GM19239 (cell line): ENCODE measurements around the gene BCAS3.
"Not testable (repeated sequence)": the region's sequence is repeated elsewhere in the genome, so short reads cannot be mapped to it uniquely, and the experiment has no call there.

Experiments
- DNase-seq: peaks from one replicate; pipeline ENCODE4 v3.0.0; 2011; ENCODE audit warnings: low spot score; ENCODE audit not compliant: insufficient read length
- FAIRE-seq: peaks from 2 replicates; lab custom pipeline; 2011; peaks lifted over from hg19 to GRCh38; lab: Jason Lieb, UNC

Gene BCAS3

DNA sequence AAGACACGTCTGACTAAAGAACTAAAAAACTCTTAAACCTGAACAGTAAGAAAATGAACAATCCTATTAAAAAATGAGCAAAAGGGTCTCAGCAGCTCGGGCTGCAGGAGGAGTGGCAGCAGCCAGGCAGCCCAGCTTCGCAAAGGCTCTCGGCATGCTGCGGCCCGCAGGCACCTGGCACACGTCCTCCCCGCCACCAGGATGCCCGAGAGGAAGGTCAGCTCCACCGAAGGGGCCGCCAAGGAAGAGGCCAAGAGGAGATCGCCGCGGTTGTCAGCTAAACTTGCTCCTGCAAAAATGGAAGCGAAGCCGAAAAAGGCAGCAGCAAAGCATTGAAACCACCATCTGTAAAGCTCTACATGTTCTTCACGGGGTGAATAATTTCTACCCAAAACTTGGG is 173.5 kb downstream of the BCAS3 start:
- no peak for FAIRE-seq

GRCh38 chr17:60857556-60858080 is 180.0 kb downstream of the BCAS3 start:
- FAIRE-seq: no peak
- DNase-seq: no peak

More for the DNA sequence above, 173.5 kb downstream of the BCAS3 start:
- no peak for DNase-seq

DNA sequence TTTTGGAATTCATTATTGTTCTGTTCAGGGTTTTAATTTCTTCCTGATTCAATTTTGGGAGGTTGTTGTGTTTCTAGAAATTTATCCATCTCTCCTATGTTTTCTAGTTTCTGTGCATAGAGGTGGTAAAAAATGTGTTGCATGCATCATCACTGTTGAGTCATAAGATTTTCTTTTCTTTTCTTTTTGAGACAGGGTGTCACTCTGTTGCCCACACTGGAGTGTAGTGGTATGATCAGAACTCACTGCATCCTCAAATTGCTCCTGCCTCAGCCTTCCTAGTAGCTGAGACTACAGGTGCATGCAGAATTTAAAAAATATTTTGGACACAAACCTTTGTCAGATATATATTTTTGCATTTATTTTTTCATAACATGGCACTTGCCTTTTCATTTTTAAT is 184.8 kb downstream of the BCAS3 start:
- FAIRE-seq: no peak
- no peak for DNase-seq

DNA sequence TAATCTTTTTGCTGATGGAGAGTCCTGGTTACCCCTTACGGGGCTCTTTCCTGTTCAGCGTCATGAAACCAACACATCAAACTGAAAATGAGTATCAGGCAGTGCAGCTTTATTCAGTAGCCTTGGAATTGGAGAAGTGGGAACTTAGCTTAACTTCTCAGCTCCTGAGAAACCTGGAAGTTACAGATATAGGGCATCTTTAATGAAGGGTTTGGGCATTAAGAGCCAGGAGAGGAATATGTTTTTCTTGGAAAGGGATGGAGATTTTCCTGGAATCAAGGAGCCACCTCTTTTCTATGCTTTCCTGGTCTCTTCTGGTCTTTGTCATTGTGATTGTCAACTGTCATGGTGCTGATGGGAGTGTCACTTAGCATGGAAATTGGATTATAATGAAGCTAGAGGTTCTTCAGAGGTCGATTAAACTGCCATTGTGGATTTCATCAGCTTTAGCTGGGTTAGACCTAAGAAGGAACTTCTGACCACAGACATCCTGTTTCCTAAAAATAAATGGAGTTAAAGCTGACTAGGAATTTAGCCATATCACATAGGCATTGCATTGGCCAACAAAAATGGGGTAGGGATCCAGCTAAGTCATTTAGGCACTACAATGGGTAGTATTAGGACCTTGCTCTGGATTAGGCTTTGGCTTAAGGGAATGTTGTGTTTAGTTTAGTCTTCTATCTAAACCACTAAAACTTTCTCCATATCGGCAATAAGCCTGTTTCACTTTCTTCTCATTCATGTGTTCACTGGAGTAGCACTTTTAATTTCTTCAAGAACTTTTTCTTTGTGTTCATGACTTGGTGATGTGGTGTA is 186.4 kb downstream of the BCAS3 start:
- FAIRE-seq (peak; percentile 66), DNase-seq (no peak)

- FAIRE-seq (no peak), DNase-seq (no peak)
Measured at GRCh38 chr17:60864708-60865005, 187.0 kb downstream of the BCAS3 start.

DNA sequence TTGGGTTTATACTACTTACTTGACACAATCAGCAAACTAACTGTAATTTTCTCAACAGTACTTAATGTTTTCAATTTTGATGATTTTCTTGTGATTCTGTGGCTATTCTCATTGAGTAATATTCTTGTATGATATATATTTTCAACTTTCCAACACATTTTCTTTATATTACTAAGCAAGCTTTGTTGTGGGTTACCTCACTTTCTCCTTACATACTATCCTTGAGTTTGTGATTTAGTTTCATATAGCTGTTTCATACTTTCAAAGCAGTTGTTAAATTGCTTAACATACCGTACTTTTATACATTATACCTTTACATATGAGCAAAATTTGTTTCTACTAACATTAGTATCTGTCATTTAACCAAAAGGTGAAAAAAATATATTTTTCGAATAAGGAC is 197.1 kb downstream of the BCAS3 start:
- FAIRE-seq (no peak), DNase-seq (no peak)

DNA sequence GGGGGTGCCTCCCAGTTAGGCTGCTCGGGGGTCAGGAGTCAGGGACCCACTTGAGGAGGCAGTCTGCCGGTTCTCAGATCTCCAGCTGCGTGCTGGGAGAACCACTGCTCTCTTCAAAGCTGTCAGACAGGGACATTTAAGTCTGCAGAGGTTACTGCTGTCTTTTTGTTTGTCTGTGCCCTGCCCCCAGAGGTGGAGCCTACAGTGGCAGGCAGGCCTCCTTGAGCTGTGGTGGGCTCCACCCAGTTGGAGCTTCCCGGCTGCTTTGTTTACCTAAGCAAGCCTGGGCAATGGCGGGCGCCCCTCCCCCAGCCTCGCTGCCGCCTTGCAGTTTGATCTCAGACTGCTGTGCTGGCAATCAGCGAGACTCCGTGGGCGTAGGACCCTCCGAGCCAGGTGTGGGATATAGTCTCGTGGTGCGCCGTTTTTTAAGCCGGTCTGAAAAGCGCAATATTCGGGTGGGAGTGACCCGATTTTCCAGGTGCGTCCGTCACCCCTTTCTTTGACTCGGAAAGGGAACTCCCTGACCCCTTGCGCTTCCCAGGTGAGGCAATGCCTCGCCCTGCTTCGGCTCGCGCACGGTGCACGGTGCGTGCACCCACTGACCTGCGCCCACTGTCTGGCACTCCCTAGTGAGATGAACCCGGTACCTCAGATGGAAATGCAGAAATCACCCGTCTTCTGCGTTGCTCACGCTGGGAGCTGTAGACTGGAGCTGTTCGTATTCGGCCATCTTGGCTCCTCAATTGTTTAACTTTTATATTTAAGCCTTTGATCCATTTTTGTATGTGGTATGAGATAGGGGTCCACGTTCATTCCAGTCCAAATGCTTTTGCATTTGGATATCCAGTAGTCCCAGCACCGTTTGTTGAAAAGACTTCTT is 209.3 kb downstream of the BCAS3 start:
- FAIRE-seq, DNase-seq: not testable (repeated sequence)

DNA sequence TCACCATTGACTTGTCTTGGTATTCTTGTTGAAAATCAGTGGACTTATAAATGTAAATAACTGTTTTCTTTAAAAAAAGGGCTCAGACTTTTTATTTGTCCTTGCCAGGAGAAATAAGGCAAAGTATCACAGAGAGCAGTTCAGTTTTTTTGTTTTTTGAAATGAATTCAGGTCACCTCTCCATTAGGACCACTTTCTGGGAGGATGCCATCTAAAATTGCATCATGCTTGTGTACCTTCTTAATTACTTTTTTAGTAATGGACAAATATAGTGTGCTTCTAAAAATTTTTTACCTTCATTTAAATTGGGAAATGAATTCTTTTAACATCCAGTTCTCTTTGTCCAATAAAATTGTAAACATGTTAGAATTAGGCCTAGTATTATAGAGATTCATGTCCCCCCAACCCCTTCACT is 210.0 kb downstream of the BCAS3 start:
- FAIRE-seq (no peak), DNase-seq (no peak)

- no peak for FAIRE-seq
- no peak for DNase-seq
Measured at GRCh38 chr17:60888812-60889709, 211.4 kb downstream of the BCAS3 start.

- DNase-seq (no peak), FAIRE-seq (no peak)
Measured at GRCh38 chr17:60891149-60891548, 213.5 kb downstream of the BCAS3 start.

DNA sequence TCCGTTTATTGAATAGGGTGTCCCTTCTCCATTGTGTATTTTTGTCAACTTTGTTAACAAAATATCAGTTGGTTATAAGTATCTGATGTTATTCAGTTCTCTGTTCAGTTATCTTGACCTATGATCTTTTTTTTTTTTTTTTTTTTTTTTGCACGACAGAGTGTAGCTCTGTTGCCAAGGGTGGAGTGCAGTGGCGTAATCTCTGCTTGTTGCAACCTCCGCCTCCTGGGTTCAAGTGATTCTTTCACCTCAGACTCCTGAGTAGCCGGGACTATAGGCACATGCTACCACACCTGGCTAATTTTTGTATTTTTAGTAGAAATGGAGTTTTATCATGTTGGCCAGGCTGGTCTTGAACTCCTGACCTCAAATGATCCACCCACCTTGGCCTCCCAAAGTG is 215.8 kb downstream of the BCAS3 start:
- no peak for FAIRE-seq
- DNase-seq: no peak

GRCh38 chr17:60896996-60897395 is 219.3 kb downstream of the BCAS3 start:
- no peak for FAIRE-seq
- no peak for DNase-seq

DNA sequence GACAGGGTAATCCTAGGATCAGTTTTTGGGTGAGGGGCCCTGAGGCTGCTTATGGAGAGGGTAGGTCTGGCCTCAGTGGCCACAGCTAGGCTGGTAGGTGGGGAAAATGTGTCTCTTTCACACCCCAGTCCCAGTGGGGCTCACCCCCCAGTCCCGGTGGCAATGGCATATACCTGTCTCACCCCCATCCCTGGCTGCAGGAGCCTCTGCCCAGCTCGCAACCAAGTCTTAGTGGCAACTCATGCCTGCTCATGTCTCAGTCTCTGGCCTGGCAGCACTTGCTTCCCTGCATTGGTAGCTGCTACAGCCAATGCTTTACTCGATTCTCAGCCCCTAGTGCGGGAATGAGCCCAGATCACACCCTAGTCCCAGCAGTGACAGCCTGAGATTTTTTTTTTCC is 221.5 kb downstream of the BCAS3 start:
- DNase-seq (no peak), FAIRE-seq (no peak)

GRCh38 chr17:60900688-60901087 is 223.0 kb downstream of the BCAS3 start:
- FAIRE-seq (no peak), DNase-seq (no peak)

DNA sequence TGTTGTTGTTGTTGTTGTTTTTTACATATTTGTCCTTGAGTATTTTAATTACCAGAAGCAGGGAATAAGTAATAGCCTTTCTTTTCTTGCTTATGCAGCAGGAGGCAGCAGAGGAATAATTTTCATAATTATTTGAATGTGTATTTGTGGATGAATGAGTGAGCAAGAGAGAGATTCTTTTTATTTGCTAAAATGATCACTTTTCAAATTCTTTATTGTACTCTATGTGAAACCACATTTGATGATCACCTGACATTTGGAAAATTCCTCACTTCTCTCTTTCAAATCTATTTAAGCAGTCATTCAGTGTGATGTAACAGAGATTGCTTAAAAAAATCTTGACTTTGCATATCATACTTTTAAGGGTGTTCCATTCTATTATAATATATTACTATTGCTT is 223.6 kb downstream of the BCAS3 start:
- FAIRE-seq: no peak
- no peak for DNase-seq

- DNase-seq (no peak), FAIRE-seq (no peak)
Measured at GRCh38 chr17:60901806-60902205, 224.2 kb downstream of the BCAS3 start.

DNA sequence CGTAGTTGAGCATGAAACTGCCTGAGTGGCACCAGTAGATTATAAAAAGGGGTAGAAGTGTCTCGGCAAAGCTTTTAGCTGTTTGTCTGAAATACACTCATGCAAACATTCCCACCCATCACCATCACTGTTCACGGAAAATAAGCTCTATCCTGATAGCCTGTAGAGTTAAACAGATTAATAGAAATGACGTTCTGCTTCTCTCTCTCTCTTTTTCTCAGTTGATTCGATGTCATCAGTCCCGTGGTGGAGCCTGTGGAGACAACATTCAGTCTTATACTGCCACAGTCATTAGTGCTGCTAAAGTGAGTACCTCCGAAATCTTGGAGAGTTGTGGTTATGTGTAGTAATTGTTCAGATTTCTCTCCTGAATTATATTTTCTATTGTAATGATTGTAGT is 224.7 kb downstream of the BCAS3 start:
- DNase-seq (no peak), FAIRE-seq (no peak)

- FAIRE-seq (no peak), DNase-seq (no peak)
Measured at GRCh38 chr17:60904582-60904981, 226.9 kb downstream of the BCAS3 start.

GRCh38 chr17:60905709-60906108 is 228.1 kb downstream of the BCAS3 start:
- FAIRE-seq (no peak), DNase-seq (no peak)

DNA sequence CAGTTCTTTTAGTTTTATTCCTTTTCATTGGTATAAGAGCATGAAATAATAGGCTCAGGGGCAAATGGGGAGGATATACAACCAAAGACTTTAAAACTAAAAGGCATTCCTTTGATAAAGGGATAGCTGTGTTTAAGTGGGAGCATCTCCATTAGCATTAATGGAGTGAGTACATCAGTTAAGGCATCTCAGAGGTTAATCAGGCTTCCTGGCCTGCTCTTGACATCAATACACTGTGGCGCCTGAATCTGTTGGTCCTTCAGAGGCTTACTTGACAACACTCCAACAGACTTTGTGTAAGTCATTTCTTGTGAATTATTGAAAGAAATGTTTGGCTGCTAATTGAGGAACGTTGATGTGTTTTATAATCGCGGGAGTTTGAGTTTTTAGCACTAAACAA is 230.7 kb downstream of the BCAS3 start:
- DNase-seq (no peak), FAIRE-seq (no peak)
